AG10803 (cell line): ENCODE data around the gene ABCF2.

Experiments used
- DNase-seq: peaks from one replicate; pipeline ENCODE4 v3.0.0; 2010; ENCODE audit warnings: low read depth
- H3K4me3 ChIP-seq: 2 replicates; pipeline ENCODE4 v1.5.1; 2011; ENCODE audit warnings: mild to moderate bottlenecking, low read length, control low read depth
- CTCF ChIP-seq: conservative IDR thresholded peaks from 2 replicates; pipeline ENCODE4 v1.5.1; 2011; ENCODE audit warnings: mild to moderate bottlenecking, low read length, control low read depth, inconsistent platforms

Gene ABCF2

GRCh38 chr7:151248346-151249033, 21.5 kb upstream of the ABCF2 start, which contains the start of gene SMARCD3:
TSS of gene SMARCD3 (minus strand) at chr7:151248694. CDS start at chr7:151248562, 132 bp downstream.
- peak within 1 kb of the TSS; percentile 73 for H3K4me3 ChIP-seq
- DNase-seq, result peak; percentile 53
- TF ChIP-seq CTCF, result no peak

- DNase-seq, result no peak
- no peak for TF ChIP-seq CTCF
- H3K4me3 ChIP-seq, result peak overlapping the region; percentile 73
Measured at GRCh38 chr7:151247611-151248345, 20.8 kb upstream of the ABCF2 start.

- DNase-seq, result no peak
- TF ChIP-seq CTCF, result no peak
- peak overlapping the region; percentile 73 for H3K4me3 ChIP-seq
Measured at GRCh38 chr7:151246851-151247580, 20.0 kb upstream of the ABCF2 start.

- DNase-seq, result no peak
- peak overlapping the region; percentile 73 for H3K4me3 ChIP-seq
- TF ChIP-seq CTCF, result no peak
Measured at GRCh38 chr7:151246102-151246850, 19.3 kb upstream of the ABCF2 start.

GRCh38 chr7:151245360-151246101, 18.5 kb upstream of the ABCF2 start:
- TF ChIP-seq CTCF, result peak; percentile 37; the same call in 1 of the 2 replicates
- DNase-seq, result no peak
- H3K4me3 ChIP-seq, result peak overlapping the region; percentile 41

GRCh38 chr7:151244841-151245346, 17.9 kb upstream of the ABCF2 start:
- no peak for TF ChIP-seq CTCF
- peak overlapping the region; percentile 41 for H3K4me3 ChIP-seq
- no peak for DNase-seq
